Heart left ventricle (tissue), 13 donors: ENCODE results near the gene TACO1.

Source experiments
- POLR2A ChIP-seq, 2 donors: fragments of 450-650 bp; IDR thresholded peaks; one replicate each; pipeline ENCODE4 v1.6.1; 2017; ENCODE audit warnings: antibody characterized with exemption in 2 of 2, mild to moderate bottlenecking in 2 of 2, moderate library complexity in 2 of 2
- TF ChIP-seq, protein P1 (sequence below), 12 donors: fragments of 200-600 bp; sonication (generic) in 4 of 12; IDR thresholded peaks; one replicate each; pipeline versions ENCODE4 v1.5.0 to v1.8.0; 2018 to 2022; ENCODE audit warnings: antibody characterized with exemption in 12 of 12, mild to moderate bottlenecking in 5 of 12
- donor health status: ischemic (EF 13 %, LVEDD 7.1; RV severe dilation, severe dysfunction).
- donor health status: DM: no; HTN: yes; CAD: no.
- donor health status: DM: no; HTN: no; CAD: no.
- donor health status: ischemic (EF 25% LVEDD 6.9; RV normal size, moderate dysfunction).
- donor health status: ischemic (EF 25% LVEDD 5.7; RV mildly dilated, moderate dysfunction).
- donor health status: ischemic (EF 35%, LVEDD 5.7; RV mildly dilated, moderate dysfunction).
- donor health status: nonischemic (EF 11% LVEDD 7.7; RV severe dilation, severe dysfunction).
- donor health status: DM: yes; HTN: yes; CAD: no.
- donor health status: PGD.
- donor health status: ischemic (EF 29% LVEDD 5.4; RV normal size, mild dysfunction).
- donor health status: nonischemic (EF 23%, LVEDD 6.1; RV moderate dilation, normal function).

- no peak for TF ChIP-seq POLR2A (IDR thresholded peaks at IDR 0.05)
- TF ChIP-seq, protein P1, sequence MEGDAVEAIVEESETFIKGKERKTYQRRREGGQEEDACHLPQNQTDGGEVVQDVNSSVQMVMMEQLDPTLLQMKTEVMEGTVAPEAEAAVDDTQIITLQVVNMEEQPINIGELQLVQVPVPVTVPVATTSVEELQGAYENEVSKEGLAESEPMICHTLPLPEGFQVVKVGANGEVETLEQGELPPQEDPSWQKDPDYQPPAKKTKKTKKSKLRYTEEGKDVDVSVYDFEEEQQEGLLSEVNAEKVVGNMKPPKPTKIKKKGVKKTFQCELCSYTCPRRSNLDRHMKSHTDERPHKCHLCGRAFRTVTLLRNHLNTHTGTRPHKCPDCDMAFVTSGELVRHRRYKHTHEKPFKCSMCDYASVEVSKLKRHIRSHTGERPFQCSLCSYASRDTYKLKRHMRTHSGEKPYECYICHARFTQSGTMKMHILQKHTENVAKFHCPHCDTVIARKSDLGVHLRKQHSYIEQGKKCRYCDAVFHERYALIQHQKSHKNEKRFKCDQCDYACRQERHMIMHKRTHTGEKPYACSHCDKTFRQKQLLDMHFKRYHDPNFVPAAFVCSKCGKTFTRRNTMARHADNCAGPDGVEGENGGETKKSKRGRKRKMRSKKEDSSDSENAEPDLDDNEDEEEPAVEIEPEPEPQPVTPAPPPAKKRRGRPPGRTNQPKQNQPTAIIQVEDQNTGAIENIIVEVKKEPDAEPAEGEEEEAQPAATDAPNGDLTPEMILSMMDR (IDR thresholded peaks at IDR 0.05): no peak
Measured at GRCh38 chr17:63646488-63646806, 45.8 kb downstream of the TACO1 start.
